GM19452 (cell line): ENCODE results near the gene PIP4K2C.
A peak's percentile ranks its signal among the peaks of the same experiment; 100 is the strongest.
"Not testable (repeated sequence)": the region's sequence is repeated elsewhere in the genome, so short reads cannot be mapped to it uniquely, and the experiment has no call there.

Experiments
- ATAC-seq: cut with Tn5 transposase; IDR thresholded peaks from one replicate; pipeline ENCODE4 v1.9.1; 2021; ENCODE audit not compliant: unreplicated experiment

Gene PIP4K2C

GRCh38 chr12:57558864-57559263, 32.1 kb upstream of the PIP4K2C start:
- ATAC-seq, result no peak

- ATAC-seq, result no peak
Measured at GRCh38 chr12:57560516-57560915, 30.5 kb upstream of the PIP4K2C start.

- not testable (repeated sequence) for ATAC-seq
Measured at GRCh38 chr12:57561117-57561516, 29.9 kb upstream of the PIP4K2C start.

- no peak for ATAC-seq
Measured at GRCh38 chr12:57563358-57563757, 27.6 kb upstream of the PIP4K2C start.

GRCh38 chr12:57564178-57564740, 26.7 kb upstream of the PIP4K2C start:
- ATAC-seq, result no peak

GRCh38 chr12:57568838-57569237, 22.2 kb upstream of the PIP4K2C start:
- no peak for ATAC-seq

- ATAC-seq, result no peak
Measured at GRCh38 chr12:57569858-57570257, 21.1 kb upstream of the PIP4K2C start.

GRCh38 chr12:57570438-57570837, 20.6 kb upstream of the PIP4K2C start:
- not testable (repeated sequence) for ATAC-seq

- ATAC-seq, result no peak
Measured at GRCh38 chr12:57571926-57572762, 18.8 kb upstream of the PIP4K2C start.

- no peak for ATAC-seq
Measured at GRCh38 chr12:57574795-57575194, 16.2 kb upstream of the PIP4K2C start.

- ATAC-seq, result no peak
Measured at GRCh38 chr12:57575771-57576612, 15.0 kb upstream of the PIP4K2C start.

- no peak for ATAC-seq
Measured at GRCh38 chr12:57576613-57577160, 14.3 kb upstream of the PIP4K2C start.

- ATAC-seq, result no peak
Measured at GRCh38 chr12:57577981-57578758, 12.8 kb upstream of the PIP4K2C start.

GRCh38 chr12:57579011-57579410, 12.0 kb upstream of the PIP4K2C start:
- no peak for ATAC-seq

- no peak for ATAC-seq
Measured at GRCh38 chr12:57579677-57580465, 11.1 kb upstream of the PIP4K2C start.

GRCh38 chr12:57580466-57580795, 10.6 kb upstream of the PIP4K2C start:
- ATAC-seq, result no peak

GRCh38 chr12:57581802-57582201, 9.2 kb upstream of the PIP4K2C start:
- no peak for ATAC-seq

GRCh38 chr12:57582440-57582839, 8.6 kb upstream of the PIP4K2C start:
- no peak for ATAC-seq

GRCh38 chr12:57583008-57583831, 7.8 kb upstream of the PIP4K2C start:
- ATAC-seq, result peak; percentile 99
